ENCODE data around the gene SIRPB1.

DNA sequence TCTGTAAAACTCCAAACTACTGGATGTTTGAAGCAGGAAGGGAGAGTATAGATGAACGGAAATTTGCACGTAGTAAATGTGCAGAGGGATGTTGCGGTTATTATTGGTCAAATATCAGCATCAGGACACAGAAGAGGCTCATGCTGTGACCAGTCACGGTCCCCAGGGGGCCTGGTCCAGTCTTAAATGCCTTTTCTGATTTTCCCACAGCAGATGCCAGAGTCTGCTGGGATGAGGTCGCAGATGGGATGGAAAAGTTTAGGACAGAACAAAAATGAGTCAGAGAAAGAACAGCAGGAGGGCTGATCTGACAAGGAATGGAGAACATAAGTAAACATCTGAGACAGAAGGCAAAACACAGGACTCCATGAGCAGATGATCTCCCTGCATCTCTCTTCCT is 49.5 kb upstream of the SIRPB1 start:
- TF ChIP-seq, protein P1, sequence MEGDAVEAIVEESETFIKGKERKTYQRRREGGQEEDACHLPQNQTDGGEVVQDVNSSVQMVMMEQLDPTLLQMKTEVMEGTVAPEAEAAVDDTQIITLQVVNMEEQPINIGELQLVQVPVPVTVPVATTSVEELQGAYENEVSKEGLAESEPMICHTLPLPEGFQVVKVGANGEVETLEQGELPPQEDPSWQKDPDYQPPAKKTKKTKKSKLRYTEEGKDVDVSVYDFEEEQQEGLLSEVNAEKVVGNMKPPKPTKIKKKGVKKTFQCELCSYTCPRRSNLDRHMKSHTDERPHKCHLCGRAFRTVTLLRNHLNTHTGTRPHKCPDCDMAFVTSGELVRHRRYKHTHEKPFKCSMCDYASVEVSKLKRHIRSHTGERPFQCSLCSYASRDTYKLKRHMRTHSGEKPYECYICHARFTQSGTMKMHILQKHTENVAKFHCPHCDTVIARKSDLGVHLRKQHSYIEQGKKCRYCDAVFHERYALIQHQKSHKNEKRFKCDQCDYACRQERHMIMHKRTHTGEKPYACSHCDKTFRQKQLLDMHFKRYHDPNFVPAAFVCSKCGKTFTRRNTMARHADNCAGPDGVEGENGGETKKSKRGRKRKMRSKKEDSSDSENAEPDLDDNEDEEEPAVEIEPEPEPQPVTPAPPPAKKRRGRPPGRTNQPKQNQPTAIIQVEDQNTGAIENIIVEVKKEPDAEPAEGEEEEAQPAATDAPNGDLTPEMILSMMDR (conservative IDR thresholded peaks at IDR 0.05) = peak; percentile 32; the same call in 1 of the 2 replicates
- no peak for TF ChIP-seq EZH2 (IDR thresholded peaks at IDR 0.05; ENCODE audit: low read depth)

All from PC-9 (cell line).